BLaER1 treated with 17β-estradiol and CSF1 and Interleukin-3, amounts not matched to agents 10 nM and 100 nM (cell line): ENCODE data around the gene UNKL.
A peak's percentile ranks its signal among the peaks of the same experiment; 100 is the strongest.

Source experiments
- H3K27ac ChIP-seq, 11 experiments: shearing (Covaris generic); formaldehyde crosslinking; 2 replicates each; pipeline ENCODE4 v1.8.1; 2022
- H3K27me3 ChIP-seq, 11 experiments: shearing (Covaris generic); formaldehyde crosslinking; 2 replicates each; pipeline ENCODE4 v1.8.1; 2022
- H3K36me3 ChIP-seq, 11 experiments: shearing (Covaris generic); formaldehyde crosslinking; 2 replicates each; pipeline ENCODE4 v1.8.1; 2022
- H3K4me1 ChIP-seq, 10 experiments: shearing (Covaris generic); formaldehyde crosslinking; 2 replicates each; pipeline ENCODE4 v1.8.1; 2022
- H3K4me2 ChIP-seq, 11 experiments: shearing (Covaris generic); formaldehyde crosslinking; 2 replicates each; pipeline ENCODE4 v1.8.1; 2022
- H3K4me3 ChIP-seq, 10 experiments: shearing (Covaris generic); formaldehyde crosslinking; 2 replicates each; pipeline ENCODE4 v1.8.1; 2022
- H3K9ac ChIP-seq, 11 experiments: shearing (Covaris generic); formaldehyde crosslinking; 2 replicates each; pipeline ENCODE4 v1.8.1; 2022
- H3K9me3 ChIP-seq, 11 experiments: shearing (Covaris generic); formaldehyde crosslinking; replicated peaks in 1 of 11; 2 replicates each; pipeline ENCODE4 v1.8.1; 2022
- H4K20me1 ChIP-seq, 11 experiments: shearing (Covaris generic); formaldehyde crosslinking; 2 replicates each; pipeline ENCODE4 v1.8.1; 2022
- Cebpa-rat ChIP-seq, 11 experiments: shearing (Covaris generic); IDR thresholded peaks; 2 replicates each; pipeline ENCODE4 v1.8.1; 2022

Gene UNKL

GRCh38 chr16:1437606-1438005 lies 23.1 kb upstream of the UNKL start:
- Histone ChIP-seq H3K4me3 (no peak overlapping the region), H3K27ac (peak overlapping the region in 1 of 11 experiments; percentile 18; a peak in 1 of 22 replicates), H3K36me3 (no peaks in the 10 kb centered on the region; a peak in 1 of 22 replicates), H3K4me2 (peak overlapping the region in 4 of 11 experiments; percentile 27 to 49 (median 36); a peak in 1 of 22 replicates), H3K4me1 (peaks cover 12 to 83% (median 65%) of the 10 kb centered on the region in 10 experiments), H4K20me1 (no peaks in the 10 kb centered on the region), H3K27me3 (no peaks in the 10 kb centered on the region; a peak in 1 of 22 replicates), H3K9me3 (no peaks in the 10 kb centered on the region), H3K9ac (peak overlapping the region in 1 of 11 experiments; percentile 33; a peak in 2 of 22 replicates)
- TF ChIP-seq Cebpa-rat (IDR thresholded peaks at IDR 0.05): no peak

DNA sequence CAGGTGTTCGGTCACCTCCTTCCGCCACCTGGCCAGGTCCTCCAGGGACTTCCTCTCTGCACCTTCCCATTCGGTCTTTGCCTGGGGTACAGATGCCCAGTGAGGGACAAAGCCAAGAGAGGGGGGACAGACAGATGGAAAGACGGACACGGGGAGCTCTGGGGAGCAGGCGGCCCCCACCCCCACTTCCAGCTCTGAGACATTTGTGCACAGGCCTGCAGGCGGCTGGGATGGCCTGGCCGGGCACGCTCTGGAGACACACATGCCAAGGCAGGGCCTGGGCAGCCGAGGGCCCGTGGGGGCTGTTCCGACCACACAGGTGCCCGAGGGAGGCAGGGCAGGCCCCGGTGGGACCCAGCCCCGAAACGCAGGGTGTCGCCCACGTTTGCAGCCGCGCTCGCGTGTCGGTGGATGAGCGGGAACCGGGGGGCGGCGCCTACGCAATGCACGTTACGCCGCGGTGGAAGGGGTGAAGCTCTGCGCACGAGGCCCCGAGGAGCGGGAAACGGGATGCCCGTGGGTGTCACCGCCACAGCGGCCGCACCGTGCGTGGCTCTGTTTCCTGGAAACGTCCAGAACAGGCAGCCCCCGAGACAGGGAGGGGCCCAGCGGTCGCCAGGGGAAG lies 22.3 kb upstream of the UNKL start:
- Histone ChIP-seq H3K36me3 (no peaks in the 10 kb centered on the region; a peak in 1 of 22 replicates), H3K9me3 (no peaks in the 10 kb centered on the region), H3K4me3 (no peak overlapping the region), H4K20me1 (no peaks in the 10 kb centered on the region), H3K27me3 (peaks cover 0 to under 1% (median 0%) of the 10 kb centered on the region in 11 experiments; a peak in 1 of 22 replicates), H3K4me1 (peaks cover 16 to 84% (median 72%) of the 10 kb centered on the region in 10 experiments), H3K9ac (0 out of 22 replicates have a peak overlapping the region, but pooled peaks of 2 of the 11 experiments have one; percentile 9 to 41), H3K27ac (peak overlapping the region in 2 of 11 experiments; percentile 4 to 15; a peak in 2 of 22 replicates), H3K4me2 (peak overlapping the region in 7 of 11 experiments; percentile 6 to 41 (median 30); a peak in 12 of 22 replicates)
- no peak for TF ChIP-seq Cebpa-rat (IDR thresholded peaks at IDR 0.05)

GRCh38 chr16:1435921-1436697 lies 21.6 kb upstream of the UNKL start:
- H3K27ac ChIP-seq: peak overlapping the region in 2 of 11 experiments; percentile 4 to 15; a peak in 2 of 22 replicates
- no peak for TF ChIP-seq Cebpa-rat (IDR thresholded peaks at IDR 0.05)
- H3K4me3 ChIP-seq: no peak overlapping the region
- H3K9ac ChIP-seq: 0 out of 22 replicates have a peak overlapping the region, but pooled peaks of 3 of the 11 experiments have one; percentile 9 to 41 (median 14)
- H3K36me3 ChIP-seq: no peaks in the 10 kb centered on the region; a peak in 1 of 22 replicates
- peaks cover 23 to 84% (median 74%) of the 10 kb centered on the region in 10 experiments for H3K4me1 ChIP-seq
- peak overlapping the region in 6 of 11 experiments; percentile 6 to 41 (median 30); a peak in 9 of 22 replicates for H3K4me2 ChIP-seq
- H3K9me3 ChIP-seq: no peaks in the 10 kb centered on the region
- no peaks in the 10 kb centered on the region for H4K20me1 ChIP-seq
- peaks cover 0 to 4% (median 0%) of the 10 kb centered on the region in 11 experiments; a peak in 1 of 22 replicates for H3K27me3 ChIP-seq

- Histone ChIP-seq H3K9ac (no peak overlapping the region; a peak in 1 of 22 replicates), H3K4me3 (no peak overlapping the region), H3K27me3 (peaks cover 0 to 4% (median 0%) of the 10 kb centered on the region in 11 experiments; a peak in 1 of 22 replicates), H3K27ac (no peak overlapping the region; a peak in 1 of 22 replicates), H3K4me1 (peaks cover 35 to 92% (median 83%) of the 10 kb centered on the region in 10 experiments), H3K4me2 (peak overlapping the region in 2 of 11 experiments; percentile 6 to 8; a peak in 1 of 22 replicates), H3K9me3 (no peaks in the 10 kb centered on the region), H3K36me3 (no peaks in the 10 kb centered on the region; a peak in 1 of 22 replicates), H4K20me1 (no peaks in the 10 kb centered on the region)
- TF ChIP-seq Cebpa-rat (IDR thresholded peaks at IDR 0.05): no peak
Measured at GRCh38 chr16:1434644-1435592, 20.4 kb upstream of the UNKL start.

DNA sequence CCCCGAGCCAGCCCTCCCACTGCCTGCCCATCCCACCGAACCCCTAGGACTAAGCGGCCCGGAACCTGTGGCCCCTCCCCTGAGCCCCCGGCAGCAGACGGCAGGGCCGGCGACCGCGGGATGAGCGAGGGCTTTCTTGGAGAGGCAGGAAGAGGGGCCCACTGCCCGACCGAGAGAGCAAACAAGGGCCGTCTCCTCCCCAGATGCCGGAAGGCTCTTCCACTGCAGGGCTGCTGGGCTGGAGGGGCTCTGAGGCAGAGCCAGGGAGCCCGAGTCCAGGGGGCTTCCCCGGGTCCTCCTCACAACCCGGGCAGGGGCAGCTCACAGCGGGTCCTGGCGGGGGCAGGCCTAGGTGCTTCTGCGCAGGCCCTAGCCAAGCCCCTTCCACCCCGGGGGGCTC lies 19.3 kb upstream of the UNKL start:
- no peak for TF ChIP-seq Cebpa-rat (IDR thresholded peaks at IDR 0.05)
- Histone ChIP-seq H3K4me1 (peaks cover 46 to 92% (median 84%) of the 10 kb centered on the region in 10 experiments), H4K20me1 (no peaks in the 10 kb centered on the region), H3K27ac (peak overlapping the region in 9 of 11 experiments; percentile 39 to 84 (median 78); a peak in 17 of 22 replicates), H3K4me2 (peak overlapping the region; percentile 67 to 99 (median 94); a peak in 21 of 22 replicates), H3K36me3 (no peaks in the 10 kb centered on the region; a peak in 1 of 22 replicates), H3K9me3 (no peaks in the 10 kb centered on the region), H3K4me3 (peak overlapping the region in 8 of 10 experiments; percentile 43 to 66 (median 55); a peak in 15 of 20 replicates), H3K9ac (peak overlapping the region in 10 of 11 experiments; percentile 43 to 80 (median 78); a peak in 18 of 22 replicates), H3K27me3 (peaks cover 0 to 4% (median 0%) of the 10 kb centered on the region in 11 experiments; a peak in 1 of 22 replicates)

DNA sequence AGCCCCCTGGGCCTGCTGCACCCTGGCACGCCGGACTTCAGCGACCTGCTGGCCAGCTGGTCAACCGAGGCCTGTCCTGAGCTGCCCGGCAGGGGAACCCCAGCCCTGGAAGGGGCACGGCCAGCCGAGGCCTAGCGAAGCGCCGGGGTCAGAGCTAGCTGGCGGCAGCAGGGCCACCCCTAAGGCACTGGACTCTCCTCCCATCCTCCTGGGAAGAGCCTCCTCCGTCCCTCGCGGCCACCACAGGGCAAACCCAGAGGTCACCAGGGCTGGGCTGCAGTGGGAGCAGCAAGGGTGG lies 18.7 kb upstream of the UNKL start:
- Histone ChIP-seq H3K27me3 (peaks cover 0 to 4% (median 0%) of the 10 kb centered on the region in 11 experiments; a peak in 1 of 22 replicates), H4K20me1 (no peaks in the 10 kb centered on the region), H3K27ac (peak overlapping the region in 10 of 11 experiments; percentile 5 to 84 (median 78); a peak in 18 of 22 replicates), H3K9ac (peak overlapping the region; percentile 43 to 80 (median 77); a peak in 20 of 22 replicates), H3K4me2 (peak overlapping the region; percentile 67 to 99 (median 94)), H3K9me3 (no peaks in the 10 kb centered on the region), H3K36me3 (no peaks in the 10 kb centered on the region; a peak in 1 of 22 replicates), H3K4me3 (peak overlapping the region in 8 of 10 experiments; percentile 43 to 66 (median 55); a peak in 16 of 20 replicates), H3K4me1 (peaks cover 48 to 94% (median 85%) of the 10 kb centered on the region in 10 experiments)
- no peak for TF ChIP-seq Cebpa-rat (IDR thresholded peaks at IDR 0.05)

- peaks cover 48 to 94% (median 85%) of the 10 kb centered on the region in 10 experiments for H3K4me1 ChIP-seq
- H4K20me1 ChIP-seq: no peaks in the 10 kb centered on the region
- no peak for TF ChIP-seq Cebpa-rat (IDR thresholded peaks at IDR 0.05)
- peak overlapping the region in 8 of 10 experiments; percentile 43 to 66 (median 55); a peak in 17 of 20 replicates for H3K4me3 ChIP-seq
- no peaks in the 10 kb centered on the region for H3K9me3 ChIP-seq
- H3K4me2 ChIP-seq: peak overlapping the region; percentile 67 to 99 (median 94)
- H3K36me3 ChIP-seq: no peaks in the 10 kb centered on the region; a peak in 1 of 22 replicates
- H3K27me3 ChIP-seq: peaks cover 0 to 4% (median 0%) of the 10 kb centered on the region in 11 experiments; a peak in 1 of 22 replicates
- H3K27ac ChIP-seq: peak overlapping the region in 10 of 11 experiments; percentile 5 to 84 (median 78); a peak in 19 of 22 replicates
- H3K9ac ChIP-seq: peak overlapping the region; percentile 43 to 80 (median 77); a peak in 20 of 22 replicates
Measured at GRCh38 chr16:1432388-1433262, 18.1 kb upstream of the UNKL start.
